ENCODE results near the gene APOA4. TPM values are rescaled to one million over a fixed set of nuclear protein-coding genes. Genes with fewer than 3 reads are reported as not detected.

Gene APOA4
- total RNA-seq, 4 donors from 2014 or later: not detected

DNA sequence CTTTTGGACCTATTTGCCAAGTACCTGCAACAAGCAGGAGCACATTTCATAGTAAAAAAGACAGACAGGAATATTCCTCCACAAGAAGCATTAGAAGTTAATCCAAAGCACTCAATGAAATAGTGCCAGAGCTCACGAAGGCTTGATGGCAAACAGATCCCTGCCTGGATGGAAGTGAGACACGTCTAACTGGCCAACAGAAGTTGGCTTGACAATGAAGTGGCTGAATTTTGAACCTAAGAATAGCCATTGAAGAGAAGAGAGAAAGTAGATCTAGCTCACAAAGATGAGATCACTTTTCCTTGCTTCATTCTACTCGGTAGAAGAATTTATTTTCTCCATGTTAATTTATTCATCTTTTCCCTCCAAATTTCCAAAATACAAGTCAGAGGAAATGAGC lies 45.0 kb upstream of the APOA4 start:
- Histone ChIP-seq H3K27me3 (no peaks in the 10 kb centered on the region), H3K9me3 (no peaks in the 10 kb centered on the region), H3K36me3 (peaks cover 0 to 48% (median 21%) of the 10 kb centered on the region in 4 donors), H3K4me1 (peaks cover 0 to 4% (median 0%) of the 10 kb centered on the region in 4 donors), H3K27ac (no peak overlapping the region), H3K4me3 (no peak overlapping the region)
- DNase-seq: no peak
- 73 to 82% methylated on average over 2 to 3 of the region's 3 CpGs for WGBS, 2 donors (ENCODE audit: low coverage in 1 of 2)
- no peak for TF ChIP-seq POLR2A (IDR thresholded peaks at IDR 0.05)
- TF ChIP-seq, protein P1, sequence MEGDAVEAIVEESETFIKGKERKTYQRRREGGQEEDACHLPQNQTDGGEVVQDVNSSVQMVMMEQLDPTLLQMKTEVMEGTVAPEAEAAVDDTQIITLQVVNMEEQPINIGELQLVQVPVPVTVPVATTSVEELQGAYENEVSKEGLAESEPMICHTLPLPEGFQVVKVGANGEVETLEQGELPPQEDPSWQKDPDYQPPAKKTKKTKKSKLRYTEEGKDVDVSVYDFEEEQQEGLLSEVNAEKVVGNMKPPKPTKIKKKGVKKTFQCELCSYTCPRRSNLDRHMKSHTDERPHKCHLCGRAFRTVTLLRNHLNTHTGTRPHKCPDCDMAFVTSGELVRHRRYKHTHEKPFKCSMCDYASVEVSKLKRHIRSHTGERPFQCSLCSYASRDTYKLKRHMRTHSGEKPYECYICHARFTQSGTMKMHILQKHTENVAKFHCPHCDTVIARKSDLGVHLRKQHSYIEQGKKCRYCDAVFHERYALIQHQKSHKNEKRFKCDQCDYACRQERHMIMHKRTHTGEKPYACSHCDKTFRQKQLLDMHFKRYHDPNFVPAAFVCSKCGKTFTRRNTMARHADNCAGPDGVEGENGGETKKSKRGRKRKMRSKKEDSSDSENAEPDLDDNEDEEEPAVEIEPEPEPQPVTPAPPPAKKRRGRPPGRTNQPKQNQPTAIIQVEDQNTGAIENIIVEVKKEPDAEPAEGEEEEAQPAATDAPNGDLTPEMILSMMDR (IDR thresholded peaks at IDR 0.05): no peak
- no peak for TF ChIP-seq EP300 (IDR thresholded peaks at IDR 0.05; ENCODE audit: low read depth)
- TF ChIP-seq POLR2AphosphoS5 (IDR thresholded peaks at IDR 0.05): no peak
- in situ Hi-C loops (cut with MboI; ENCODE audit: low pct_ligation_motif_present in 1 of 4, low pct_unique_long_range_greater_than_20kb in 1 of 4, low sequenced_read_pairs in 3 of 4) (no loop called here), intact Hi-C loops (cut with DNase I; ENCODE audit: low total_unique reads) (no loop called here)

DNA sequence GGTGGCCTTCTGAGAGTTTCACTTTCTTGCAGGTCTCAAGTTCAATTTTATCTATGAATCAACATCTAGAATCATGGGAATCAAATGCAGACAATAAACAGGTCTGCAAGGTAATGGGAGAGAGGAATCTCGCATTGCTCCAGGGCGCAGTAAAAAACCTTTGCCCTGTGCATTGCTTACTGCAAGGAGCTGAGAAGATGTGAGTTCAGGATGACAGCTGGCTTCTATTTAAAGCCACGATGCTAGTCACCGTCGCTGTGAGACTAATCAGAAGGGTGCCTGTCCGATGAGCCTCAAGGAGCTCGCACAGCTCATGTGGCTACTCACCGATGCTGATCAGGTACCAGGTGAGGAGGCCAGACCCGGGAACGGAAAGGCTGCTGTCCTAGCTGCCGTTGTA lies 44.5 kb upstream of the APOA4 start:
- 91 to 93% methylated on average over 5 to 11 of the region's 11 CpGs for WGBS, 2 donors (ENCODE audit: low coverage in 1 of 2)
- H3K27ac ChIP-seq: no peak overlapping the region
- peaks cover 0 to 4% (median 0%) of the 10 kb centered on the region in 4 donors for H3K4me1 ChIP-seq
- H3K4me3 ChIP-seq: no peak overlapping the region
- intact Hi-C loops (cut with DNase I; ENCODE audit: low total_unique reads) (no loop called here), in situ Hi-C loops (cut with MboI; ENCODE audit: low pct_ligation_motif_present in 1 of 4, low pct_unique_long_range_greater_than_20kb in 1 of 4, low sequenced_read_pairs in 3 of 4) (no loop called here)
- H3K9me3 ChIP-seq: no peaks in the 10 kb centered on the region
- H3K27me3 ChIP-seq: no peaks in the 10 kb centered on the region
- TF ChIP-seq, protein P1 (IDR thresholded peaks at IDR 0.05): no peak
- TF ChIP-seq POLR2AphosphoS5 (IDR thresholded peaks at IDR 0.05) (no peak), POLR2A (IDR thresholded peaks at IDR 0.05) (no peak)
- no peak for DNase-seq
- peaks cover 0 to 47% (median 21%) of the 10 kb centered on the region in 4 donors for H3K36me3 ChIP-seq

DNA sequence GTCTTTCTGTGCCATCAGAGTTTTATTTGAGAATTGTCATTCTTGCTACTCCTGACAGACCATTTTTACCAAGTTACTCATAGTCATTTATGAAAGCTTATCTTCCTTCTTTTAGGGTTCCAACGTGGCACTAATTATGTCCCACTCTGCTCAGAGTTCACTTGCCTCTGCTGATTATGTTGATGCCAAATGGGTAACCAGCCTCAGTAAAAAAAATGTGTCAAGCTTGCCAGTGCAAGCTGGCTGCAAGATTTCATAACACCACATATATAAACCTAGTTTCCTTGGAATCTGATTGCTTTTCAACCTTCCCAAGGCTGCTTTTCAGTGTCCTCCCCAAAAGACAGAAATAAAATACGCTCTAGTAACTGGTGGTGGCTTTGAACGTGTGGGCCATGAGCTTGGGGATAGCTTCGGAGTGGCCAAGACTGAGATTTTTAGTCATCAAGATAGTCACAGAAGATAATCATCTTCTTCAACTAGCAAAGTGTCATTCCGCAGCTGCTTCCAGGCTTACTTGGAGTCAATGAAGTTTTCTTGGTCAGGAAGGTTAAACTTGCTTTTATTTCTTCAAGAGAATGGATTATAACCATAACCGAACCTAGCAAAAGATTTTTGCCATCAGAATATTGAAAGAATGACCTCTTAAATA lies 43.8 kb upstream of the APOA4 start:
- intact Hi-C loops (cut with DNase I; ENCODE audit: low total_unique reads) (no loop called here), in situ Hi-C loops (cut with MboI; ENCODE audit: low pct_ligation_motif_present in 1 of 4, low pct_unique_long_range_greater_than_20kb in 1 of 4, low sequenced_read_pairs in 3 of 4) (no loop called here)
- H3K27ac ChIP-seq: no peak overlapping the region
- H3K4me3 ChIP-seq: no peak overlapping the region
- no peak for DNase-seq
- H3K9me3 ChIP-seq: no peaks in the 10 kb centered on the region
- TF ChIP-seq POLR2AphosphoS5 (IDR thresholded peaks at IDR 0.05): no peak
- no peak for TF ChIP-seq POLR2A (IDR thresholded peaks at IDR 0.05)
- TF ChIP-seq, protein P1 (IDR thresholded peaks at IDR 0.05): no peak
- no peak for TF ChIP-seq EP300 (IDR thresholded peaks at IDR 0.05; ENCODE audit: low read depth)
- WGBS, 2 donors (ENCODE audit: low coverage in 1 of 2): 91% methylated on average over 6 of the region's 6 CpGs; no CpG with 5 or more reads in 1 of the 2 donors
- peaks cover 0 to 49% (median 21%) of the 10 kb centered on the region in 4 donors for H3K36me3 ChIP-seq
- peaks cover 0 to 4% (median 0%) of the 10 kb centered on the region in 4 donors for H3K4me1 ChIP-seq
- no peaks in the 10 kb centered on the region for H3K27me3 ChIP-seq

DNA sequence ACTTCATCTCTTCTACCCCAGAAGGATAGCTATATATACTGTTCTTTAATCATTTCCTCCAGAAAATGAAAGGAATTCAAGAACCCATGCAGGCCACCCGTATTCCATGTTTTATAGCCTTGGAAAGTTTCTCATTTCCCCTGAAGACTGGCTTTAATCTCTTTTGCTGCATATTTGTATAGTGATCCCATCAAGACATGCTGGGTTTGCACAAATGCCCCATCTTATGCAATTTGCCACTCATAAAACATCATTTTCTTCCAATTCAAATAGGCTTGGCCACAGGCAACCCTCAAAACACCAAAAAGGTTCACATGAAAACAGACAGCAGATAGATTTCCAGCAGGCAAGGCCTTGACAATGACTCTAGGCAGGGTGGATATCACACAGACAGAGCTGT lies 42.6 kb upstream of the APOA4 start:
- peaks cover 0 to 51% (median 24%) of the 10 kb centered on the region in 4 donors for H3K36me3 ChIP-seq
- H3K4me1 ChIP-seq: no peaks in the 10 kb centered on the region
- no peaks in the 10 kb centered on the region for H3K9me3 ChIP-seq
- intact Hi-C loops (cut with DNase I; ENCODE audit: low total_unique reads) (no loop called here), in situ Hi-C loops (cut with MboI; ENCODE audit: low pct_ligation_motif_present in 1 of 4, low pct_unique_long_range_greater_than_20kb in 1 of 4, low sequenced_read_pairs in 3 of 4) (no loop called here)
- no peak overlapping the region for H3K27ac ChIP-seq
- no peak for TF ChIP-seq EP300 (IDR thresholded peaks at IDR 0.05; ENCODE audit: low read depth)
- WGBS, 2 donors (ENCODE audit: low coverage in 1 of 2): 56 to 60% methylated on average over 1 of the region's 1 CpG
- H3K27me3 ChIP-seq: no peaks in the 10 kb centered on the region
- no peak for DNase-seq
- H3K4me3 ChIP-seq: no peak overlapping the region

DNA sequence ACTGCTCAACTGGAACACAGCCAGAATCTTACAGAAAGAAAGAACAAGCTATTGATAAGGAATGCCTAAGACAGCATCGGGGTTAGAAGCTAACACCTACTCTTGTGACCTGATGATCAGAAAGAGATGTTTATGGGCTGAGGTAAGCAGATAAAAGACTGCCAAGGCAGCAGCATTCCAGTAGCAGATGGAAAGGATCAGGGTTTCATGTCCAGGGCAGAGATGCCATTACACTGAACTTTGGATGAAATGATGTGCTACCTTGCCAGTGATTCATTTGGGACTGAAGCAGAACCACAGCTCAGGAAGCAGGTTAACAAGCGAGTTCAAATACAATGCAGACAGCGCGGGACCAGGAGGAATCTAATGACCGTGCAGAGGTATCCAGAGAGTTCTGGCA lies 41.4 kb upstream of the APOA4 start:
- H3K4me3 ChIP-seq: no peak overlapping the region
- H3K36me3 ChIP-seq: peaks cover 0 to 50% (median 23%) of the 10 kb centered on the region in 4 donors
- TF ChIP-seq EP300 (IDR thresholded peaks at IDR 0.05; ENCODE audit: low read depth) (no peak), POLR2AphosphoS5 (IDR thresholded peaks at IDR 0.05) (no peak)
- TF ChIP-seq, protein P1 (IDR thresholded peaks at IDR 0.05): no peak
- no peaks in the 10 kb centered on the region for H3K9me3 ChIP-seq
- intact Hi-C loops (cut with DNase I; ENCODE audit: low total_unique reads): no loop called here
- no peak overlapping the region for H3K27ac ChIP-seq
- H3K27me3 ChIP-seq: no peaks in the 10 kb centered on the region
- DNase-seq: no peak
- WGBS, 2 donors (ENCODE audit: low coverage in 1 of 2): 94 to 100% methylated on average over 4 to 5 of the region's 5 CpGs
- H3K4me1 ChIP-seq: no peaks in the 10 kb centered on the region
- in situ Hi-C loops (cut with MboI; ENCODE audit: low pct_ligation_motif_present in 1 of 4, low pct_unique_long_range_greater_than_20kb in 1 of 4, low sequenced_read_pairs in 3 of 4): no loop called here
